Stimulated activated CD8-positive, alpha-beta memory T cell treated with anti-CD3 and anti-CD28 coated beads, Interleukin-7, amount 100 ng/mL, for 24 hours (primary cell): ENCODE measurements around the gene LYPD3.

Source experiments
- DNase-seq: peaks from one replicate; pipeline ENCODE4 v3.0.0-alpha.2; 2020; ENCODE audit warnings: low read depth

Gene LYPD3

DNA sequence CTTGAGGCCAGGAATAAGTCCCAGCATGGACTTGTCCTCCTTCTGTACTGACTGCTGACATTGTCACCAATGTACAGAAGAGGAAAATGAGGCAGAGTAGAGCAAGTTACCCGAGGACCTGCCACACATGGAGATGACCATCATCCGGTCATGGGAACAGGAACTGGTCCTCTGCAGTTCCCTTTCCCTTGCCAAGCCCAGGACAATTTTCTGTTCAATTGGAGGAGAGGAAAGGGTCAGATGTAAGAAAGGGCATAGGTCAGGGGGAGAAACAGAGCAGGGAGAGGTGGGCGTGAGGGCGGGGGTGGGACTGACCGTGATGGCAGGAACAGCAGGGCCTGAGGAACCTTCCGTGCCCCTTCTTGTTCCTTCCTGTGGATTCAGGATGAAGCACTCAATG lies 20.5 kb upstream of the LYPD3 start:
- no peak for DNase-seq

DNA sequence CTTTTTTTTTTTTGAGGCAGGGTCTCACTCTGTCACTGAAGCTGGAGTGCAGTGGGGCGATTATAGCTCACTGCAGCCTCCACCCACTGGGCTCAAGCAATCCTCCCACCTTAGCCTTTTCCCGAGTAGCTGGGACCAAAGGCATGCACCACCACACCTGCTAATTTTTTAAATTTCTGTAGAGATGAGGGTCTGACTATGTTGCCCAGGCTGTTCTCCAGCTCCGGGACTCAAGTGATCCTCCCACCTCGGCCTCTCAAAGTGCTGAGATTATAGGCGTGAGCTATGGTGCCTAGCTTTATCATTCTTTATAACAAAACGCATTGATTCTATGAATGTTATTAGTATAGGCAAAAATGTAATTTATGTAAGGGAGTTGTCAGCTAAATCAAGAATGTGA lies 17.9 kb upstream of the LYPD3 start:
- no peak for DNase-seq

DNA sequence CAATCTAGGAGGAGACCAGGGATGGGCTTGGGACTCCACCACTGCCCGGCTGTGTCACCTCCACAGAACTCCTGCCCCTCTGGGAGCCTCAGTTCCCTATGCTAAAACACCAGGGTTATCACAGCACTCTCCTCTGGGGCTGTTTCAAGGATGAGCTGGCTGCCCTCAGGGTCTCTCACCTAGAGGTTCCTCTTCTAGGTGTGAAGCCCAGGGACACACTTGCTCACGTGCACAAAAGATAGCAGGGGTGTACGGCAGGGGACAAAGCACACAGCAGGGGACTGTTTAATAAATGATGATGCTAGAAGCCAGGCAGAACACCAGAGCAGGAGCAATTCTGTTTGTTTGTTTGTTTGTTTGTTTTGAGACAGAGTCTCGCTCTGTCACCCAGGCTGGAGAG lies 16.8 kb upstream of the LYPD3 start:
- no peak for DNase-seq

DNA sequence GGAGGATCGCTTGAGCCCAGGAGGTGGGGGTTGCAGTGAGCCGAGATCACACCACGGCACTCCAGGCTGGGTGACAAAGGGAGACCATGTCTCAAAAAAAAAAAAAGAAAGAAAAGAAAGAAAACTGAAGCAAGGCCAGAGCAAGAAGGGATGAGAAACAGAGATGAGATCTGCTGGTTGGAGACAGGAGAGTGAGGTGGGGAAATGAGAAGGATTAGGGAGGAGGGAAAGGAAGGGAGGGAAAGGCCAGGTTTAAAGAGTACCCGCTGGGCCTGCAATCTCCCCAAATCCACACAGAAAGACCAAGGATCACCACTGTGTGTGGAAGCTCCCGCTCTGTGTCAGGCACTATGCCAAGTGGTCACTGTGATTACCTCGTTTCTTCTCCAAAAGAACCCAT lies 16.3 kb upstream of the LYPD3 start:
- DNase-seq: no peak

DNA sequence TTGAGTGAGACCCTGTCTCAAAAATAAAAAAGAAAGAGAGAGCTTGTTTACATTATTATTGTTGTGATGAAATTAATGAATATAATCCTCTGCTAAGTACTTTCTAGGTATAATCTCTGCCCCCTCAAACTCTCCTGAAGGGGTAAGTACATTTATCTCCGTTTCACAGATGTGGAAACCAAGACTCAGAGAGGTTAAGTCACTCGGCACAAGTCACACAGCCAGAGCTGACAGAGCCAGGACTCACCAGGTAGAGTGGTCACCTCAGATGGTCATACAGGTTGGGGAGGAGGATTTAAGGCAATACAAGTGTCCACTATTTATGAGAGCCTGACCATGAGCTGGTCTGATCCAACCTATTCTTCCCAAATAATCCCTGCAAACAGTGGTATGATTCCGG lies 15.2 kb upstream of the LYPD3 start:
- no peak for DNase-seq

DNA sequence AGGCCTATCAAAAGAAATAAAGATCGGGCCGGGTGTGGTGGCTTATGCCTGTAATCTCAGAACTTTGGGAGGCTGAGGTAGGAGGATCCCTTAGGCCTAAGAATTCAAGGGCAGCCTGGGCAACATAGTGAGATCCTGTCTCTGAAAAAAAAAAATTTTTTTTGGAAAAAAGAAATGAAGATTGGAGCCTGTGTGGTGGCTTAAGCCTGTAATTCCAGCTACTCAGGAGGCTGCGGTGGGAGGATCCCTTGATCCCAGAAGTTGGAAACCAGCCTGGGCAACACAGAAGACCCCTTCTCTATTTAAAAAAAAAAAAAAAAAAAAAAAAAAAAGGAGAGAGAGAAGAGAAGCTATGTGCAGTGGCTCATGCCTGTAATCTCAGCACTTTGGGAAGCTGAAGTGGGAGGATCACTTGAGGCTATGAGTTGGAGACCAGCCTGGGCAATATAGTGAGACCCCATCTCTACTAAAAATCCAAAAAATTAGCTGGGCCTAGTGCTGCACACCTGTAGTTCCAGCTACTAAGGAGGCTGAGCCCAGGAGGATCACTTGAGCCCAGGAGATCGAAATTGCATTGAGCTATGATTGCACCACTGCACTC lies 14.7 kb upstream of the LYPD3 start:
- DNase-seq: no peak

DNA sequence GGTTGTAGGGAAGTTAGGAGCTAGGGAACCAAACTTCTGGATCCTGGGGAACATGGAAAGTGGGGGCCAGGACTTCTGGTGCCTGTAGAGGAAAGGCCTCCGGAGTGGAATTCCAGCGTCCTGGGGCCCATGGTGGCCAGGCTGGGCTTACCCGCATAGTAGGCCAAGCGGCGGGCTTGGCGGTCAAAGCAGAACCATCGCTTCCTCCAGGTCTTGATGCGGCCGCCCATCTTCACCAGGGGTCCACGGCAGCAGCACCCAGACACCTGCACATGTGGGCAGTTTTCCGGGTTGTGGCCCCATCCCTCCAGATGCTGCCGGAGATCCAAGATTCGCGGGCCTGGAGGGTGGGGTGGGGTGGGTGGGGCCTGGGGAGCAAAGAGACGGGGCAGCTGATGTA lies 13.8 kb upstream of the LYPD3 start:
- DNase-seq: no peak

DNA sequence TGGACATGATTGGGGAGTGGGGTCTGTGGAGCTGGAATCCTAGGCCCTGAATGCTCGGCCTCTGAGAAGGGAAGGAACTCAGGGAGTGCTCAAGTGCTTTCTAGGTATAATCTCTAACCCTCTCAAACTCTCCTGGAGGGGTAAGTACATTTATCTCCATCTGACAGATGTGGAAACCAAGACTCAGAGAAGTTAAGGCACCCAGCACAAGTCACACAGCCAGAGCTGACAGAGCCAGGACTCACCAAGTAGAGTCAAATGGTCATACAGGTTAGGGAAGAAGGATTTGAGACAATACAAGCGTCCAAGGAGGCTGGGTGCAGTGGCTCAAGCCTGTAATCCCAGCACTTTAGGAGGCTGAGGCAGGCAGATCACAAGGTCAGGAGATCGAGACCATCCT lies 12.9 kb upstream of the LYPD3 start:
- no peak for DNase-seq

DNA sequence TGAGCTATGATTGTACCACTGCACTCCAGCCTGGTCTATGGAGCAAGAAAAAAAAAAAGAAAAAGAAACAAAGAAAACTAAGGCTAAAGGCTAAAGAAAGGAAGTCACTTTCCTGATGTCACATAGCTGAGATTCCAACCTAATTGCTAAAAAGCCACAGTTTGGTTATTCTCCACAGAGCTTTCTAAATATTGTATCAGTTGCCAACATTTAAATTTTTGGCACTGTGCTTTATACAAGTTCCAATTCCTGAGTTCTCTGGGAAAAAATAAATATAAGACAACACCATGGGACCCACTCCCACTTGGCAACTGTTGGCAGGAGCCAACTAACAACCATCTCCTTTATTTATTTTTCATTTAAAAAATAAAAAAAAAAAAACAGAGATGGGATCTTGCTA lies 11.2 kb upstream of the LYPD3 start:
- no peak for DNase-seq

DNA sequence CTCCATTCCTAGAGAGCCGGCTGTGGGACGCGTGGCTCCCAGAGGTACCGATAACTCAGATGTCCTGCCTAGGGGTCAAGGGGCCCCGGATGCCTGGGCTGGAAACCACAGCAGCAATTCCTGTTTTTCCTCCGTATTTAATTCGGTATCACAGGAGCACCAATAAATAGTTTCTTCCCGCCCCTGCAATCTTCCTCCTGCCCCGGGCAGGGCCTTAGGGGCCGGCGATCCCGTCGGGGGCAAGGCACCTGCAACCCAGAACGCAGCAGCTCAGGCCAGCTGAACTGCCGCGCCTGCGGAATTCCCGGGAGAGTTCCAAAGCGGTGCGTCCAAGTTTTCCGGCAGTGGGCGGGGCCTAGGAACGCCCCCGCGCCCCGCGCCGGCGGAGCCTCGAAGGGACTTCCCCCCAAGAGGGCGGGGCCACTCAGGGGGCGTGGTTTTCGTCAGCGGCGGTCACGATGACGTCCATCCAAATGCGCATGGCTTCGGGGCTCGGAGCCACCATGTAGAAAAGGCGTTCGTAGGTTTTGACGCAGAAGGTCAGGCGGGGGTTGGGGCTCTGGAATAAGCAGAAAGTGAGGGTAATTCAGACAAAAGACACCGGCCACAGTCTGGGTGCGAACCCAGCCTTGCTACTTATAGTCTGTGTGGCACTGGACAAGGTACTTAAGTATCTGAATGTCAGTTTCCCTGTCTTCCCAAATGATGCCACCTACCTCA lies 9.7 kb upstream of the LYPD3 start:
- DNase-seq: peak; percentile 96

DNA sequence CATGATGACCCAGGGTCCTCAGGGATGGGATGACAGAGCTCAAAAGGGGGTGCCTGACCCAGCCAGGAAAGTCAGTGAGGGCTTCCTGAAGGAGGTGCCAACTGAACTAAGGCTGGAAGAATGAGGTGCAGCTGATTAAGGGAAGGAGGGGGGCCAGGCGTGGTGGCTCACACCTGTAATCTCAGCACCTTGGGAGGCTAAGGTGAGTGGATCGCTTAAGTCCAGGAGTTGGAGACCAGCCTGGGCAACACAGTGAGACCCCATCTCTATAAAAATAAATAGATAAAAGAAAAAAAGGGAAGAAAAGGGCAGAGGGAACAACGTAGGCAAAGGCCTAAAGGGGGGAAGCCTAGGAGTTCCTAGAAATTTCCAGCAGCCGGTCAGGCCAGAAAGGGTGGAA lies 9.1 kb upstream of the LYPD3 start:
- DNase-seq: no peak

DNA sequence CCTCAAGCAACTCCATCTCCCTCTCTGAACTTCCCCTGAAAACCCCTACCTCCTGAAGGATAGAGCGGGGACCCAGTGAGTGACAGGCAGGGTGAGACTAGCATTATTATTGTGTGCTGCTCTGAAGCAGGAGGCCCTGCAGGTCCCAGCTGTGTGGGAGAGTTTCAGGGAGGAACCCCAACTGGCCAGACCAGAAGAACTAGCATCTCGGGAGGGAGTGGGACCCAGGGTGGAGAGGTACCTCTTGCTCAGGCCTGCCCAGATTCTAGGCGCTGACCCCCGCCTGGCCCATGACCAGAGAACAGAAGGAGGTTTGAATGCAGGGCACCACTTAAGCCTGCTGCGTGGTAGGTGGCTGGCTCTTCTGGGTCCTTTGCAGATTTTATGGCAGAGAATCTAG lies 5.7 kb upstream of the LYPD3 start:
- no peak for DNase-seq

DNA sequence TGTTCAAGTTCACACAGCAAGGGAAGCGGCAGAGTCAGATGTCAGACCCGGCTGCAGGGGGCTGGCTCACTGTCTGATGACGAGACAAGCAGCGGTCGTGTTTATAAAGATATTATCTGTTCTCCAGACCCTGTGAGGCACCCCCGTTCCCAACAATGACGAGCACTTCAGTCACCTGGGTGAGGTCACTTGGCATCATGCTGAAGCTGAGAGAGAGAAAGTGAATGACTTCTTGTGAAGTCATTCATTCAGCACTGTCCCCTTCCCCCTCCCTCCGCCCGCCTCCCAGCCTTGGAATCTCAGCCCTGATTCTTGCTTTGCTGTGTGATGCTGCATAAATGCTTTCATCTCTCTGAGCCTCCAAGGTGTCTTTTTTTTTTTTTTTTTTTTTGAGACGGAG lies 4.9 kb upstream of the LYPD3 start:
- DNase-seq: peak; percentile 18

DNA sequence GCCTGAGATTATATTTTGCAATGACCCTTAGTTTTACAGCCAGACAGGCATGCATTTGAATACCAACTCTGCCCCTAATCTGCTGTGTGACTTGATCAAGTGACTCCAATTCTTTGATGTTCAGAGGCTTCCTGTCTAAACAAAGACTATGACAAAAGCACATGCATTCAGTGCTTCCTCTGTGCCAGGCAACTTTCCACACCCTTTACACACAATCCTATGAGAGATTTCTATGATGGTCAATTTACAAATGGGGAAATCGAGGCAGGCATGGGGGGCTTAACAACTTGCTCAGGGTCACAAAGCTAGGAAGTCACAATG lies 3.7 kb upstream of the LYPD3 start:
- no peak for DNase-seq

DNA sequence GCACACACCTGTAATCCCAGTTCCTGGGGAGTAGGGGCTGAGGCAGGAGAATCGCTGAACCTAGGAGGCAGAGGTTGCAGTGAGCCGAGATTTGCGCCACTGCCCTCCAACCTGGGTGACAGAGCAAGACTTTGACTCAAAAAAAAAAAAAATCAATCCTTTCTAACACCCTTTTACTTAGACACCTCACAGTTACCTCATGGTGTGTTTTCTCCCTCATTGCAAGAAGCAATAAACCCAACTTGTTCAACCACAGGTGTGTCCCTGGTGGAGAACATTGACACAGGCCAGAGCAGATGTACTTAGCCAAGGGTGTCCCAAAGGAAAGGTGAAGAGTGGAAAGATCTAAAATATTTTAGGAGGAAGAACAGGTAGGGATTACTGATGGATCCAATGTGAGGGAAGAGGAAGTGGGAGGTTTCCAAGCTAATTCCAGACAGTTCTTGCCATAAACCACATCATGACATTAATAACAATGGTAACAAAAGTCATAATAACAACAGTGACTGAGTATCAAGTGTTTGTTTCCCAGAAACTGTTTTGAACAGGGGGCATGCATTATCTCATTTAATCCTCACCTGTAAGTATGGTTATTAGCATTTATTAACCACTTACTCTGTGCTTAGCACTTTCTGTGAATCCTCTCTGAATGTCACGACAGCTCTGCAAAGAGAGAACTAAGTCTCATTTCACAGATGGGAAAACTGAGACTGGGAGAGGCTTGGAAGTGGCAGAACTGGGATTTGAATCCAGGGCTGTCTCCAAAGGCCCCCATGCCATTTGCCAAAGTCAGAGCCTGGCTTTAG lies 3.1 kb upstream of the LYPD3 start:
- no peak for DNase-seq

DNA sequence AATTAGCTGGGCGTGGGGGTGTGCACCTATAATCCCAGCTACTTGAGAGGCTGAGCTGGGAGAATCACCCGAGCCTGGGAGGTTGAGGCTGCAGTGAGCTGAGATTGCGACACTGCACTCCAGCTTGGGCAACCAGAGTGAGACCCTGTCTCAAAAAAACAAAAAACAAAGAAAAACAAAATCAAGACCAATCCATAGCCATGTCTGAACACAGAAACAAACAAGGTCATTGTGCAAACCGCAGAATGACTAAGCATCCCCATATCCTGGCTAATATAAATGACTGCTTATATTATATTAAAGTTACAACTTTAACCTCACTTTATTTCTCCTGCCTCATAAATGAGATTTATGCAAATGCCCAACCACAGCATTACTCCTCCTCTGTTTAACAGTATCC lies 2.3 kb upstream of the LYPD3 start:
- no peak for DNase-seq

DNA sequence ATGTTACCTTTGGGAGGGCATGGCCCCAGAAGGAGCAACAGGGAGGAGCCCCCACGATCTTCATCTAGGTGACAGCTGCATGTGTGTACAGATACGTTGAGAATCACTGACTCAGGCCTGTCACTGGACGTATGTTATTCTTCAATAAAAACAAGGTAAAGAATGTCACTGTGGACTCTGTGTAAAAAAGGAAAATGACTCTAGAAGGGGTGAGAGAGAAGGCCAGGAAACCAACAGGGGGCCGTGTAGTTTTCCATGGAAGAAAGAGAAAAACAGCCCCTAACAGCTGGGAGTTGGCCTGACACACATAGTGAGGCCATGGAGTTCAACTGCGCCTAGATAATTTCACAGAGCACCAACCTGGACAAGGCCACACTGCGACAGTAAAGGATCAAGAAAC lies 1.9 kb upstream of the LYPD3 start:
- no peak for DNase-seq

DNA sequence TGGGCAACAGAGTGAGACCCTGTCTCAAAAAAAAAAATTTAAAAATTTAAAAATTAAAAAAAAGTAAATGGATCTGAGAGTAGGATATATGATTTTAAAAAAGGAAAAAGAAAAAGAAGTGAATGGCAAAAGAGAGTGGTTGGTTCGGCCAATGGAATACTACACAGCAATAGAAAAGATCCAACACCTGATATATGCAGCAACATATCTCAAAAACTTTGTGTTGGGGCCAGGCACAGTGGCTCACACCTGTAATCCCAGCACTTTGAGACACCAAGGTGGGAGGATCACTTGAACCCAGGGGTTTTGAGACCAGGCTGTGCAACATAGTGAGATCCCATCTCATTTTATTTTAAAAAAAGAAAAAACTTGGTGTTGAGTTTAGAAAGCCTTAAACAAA lies 1.4 kb upstream of the LYPD3 start:
- DNase-seq: no peak

DNA sequence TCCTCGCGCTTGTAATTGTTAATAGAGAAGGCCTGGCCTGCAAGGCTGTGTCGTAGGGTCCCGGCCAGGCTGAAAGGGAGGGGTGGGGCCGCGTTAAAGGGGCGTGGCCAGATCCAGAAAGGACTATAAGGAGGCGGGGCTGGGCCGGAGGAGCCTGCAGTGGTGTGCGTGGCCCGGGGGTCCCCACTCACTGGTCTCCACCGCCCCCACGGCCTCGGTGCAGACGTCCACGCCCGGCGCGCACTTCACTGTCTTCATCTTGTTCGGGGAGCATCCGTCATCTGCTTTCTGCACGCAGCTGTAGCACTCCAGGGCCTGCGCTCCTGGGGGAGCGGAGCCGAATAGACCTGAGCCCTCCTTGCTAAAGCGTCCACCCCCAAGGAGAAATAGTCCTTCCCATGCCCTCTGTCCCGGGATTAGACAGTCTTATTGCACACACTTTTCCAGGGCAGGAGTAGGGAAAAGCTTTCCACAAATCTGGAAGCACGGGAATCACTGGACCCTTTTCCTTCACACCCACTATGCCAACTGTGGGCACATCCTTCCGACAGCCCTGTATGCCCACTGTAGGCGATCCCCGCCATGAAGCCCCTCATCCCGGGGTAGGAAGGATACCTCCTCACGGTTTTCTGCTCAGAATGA lies 1.2 kb downstream of the LYPD3 start:
- DNase-seq: peak; percentile 51

DNA sequence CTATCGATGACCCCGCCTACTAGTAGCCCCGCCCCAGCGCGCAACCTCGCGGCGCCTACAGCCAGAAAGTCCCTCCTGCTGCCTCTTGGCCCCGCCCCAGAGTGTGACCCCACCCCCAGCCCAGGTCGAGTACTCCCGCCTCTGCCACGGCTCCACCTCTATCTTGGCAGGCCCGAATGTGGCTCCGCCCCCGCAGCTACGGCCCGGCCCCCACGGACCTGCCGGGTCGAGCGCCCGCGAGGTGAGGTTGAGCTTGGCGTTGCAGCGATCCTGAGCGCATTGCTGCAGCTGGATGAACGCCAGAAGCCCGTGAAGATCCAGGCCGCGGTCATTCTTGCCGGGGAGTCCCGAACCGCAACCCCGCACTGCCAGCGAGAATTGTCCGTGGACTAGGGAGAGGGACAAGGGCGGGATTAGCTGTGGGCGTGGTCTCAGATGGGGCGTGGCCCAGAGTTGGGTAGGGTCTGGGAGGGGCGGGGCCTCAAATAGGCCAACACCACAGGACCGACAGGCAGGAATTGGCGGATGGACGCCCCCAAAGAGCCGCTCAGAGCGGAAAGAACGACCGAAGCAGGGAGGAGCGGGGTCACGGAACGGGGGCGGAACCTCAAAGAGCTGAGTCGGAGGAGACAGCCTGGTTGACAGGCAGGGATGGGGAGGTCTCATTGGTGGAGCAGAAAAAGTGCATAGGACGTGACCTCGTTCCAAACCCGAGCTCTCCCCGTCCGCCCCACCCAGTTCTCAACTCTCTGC lies 1.9 kb downstream of the LYPD3 start:
- DNase-seq: peak; percentile 99

DNA sequence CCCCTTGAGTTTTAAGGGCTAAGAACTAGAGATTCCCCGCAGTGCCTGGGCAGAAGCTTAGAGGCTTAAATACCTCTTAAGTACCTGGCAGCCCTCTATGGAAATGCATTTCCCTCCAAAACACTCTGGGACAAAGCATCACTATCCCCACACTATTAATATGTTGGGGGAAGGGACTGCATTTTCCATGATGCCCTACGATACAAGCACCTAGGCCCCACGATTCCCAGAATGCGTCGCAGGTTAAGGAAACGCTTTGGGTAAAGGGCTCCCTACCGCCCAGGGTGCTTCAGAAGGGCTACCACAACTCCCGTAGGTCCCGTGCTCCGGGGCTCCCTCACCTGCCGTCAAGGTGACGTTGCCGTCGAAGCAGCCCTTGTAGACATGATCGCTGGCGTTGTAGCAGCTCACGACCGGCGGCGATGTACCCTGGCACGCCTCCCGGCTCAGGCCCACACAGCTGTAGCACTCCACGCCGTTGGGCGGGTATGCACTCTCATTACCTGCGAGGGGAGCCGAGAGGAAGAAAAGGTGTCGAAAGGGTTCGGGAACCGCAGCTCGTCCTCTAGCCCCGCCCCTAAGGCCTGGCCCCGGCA lies 2.5 kb downstream of the LYPD3 start:
- no peak for DNase-seq

DNA sequence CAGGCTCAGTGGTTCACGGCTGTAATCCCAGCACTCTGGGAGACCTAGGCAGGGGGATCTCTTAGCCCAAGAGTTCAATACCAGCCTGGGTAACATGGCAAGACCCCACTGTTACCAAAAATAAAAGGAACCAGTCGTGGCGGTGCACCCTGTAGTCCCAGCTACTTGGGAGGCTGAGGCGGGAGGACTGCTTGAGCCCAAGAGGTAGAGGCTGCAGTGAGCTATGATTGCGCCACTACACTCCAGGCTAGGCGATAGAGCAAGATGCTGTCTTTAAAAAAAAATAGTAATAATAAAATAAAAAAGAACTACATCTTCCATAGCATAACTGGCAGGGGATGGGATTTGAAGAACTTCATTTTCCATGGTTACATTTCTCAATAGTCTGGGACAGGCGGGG lies 3.0 kb downstream of the LYPD3 start:
- DNase-seq: no peak
